Omental fat pad (tissue), 4 donors: ENCODE measurements around the gene MCC. TPM values are rescaled to one million over a fixed set of nuclear protein-coding genes. Genes with fewer than 3 reads are reported as not detected.

Source experiments
- ATAC-seq: fragments of 150-250 bp; one replicate; pipeline ENCODE4 v1.9.1; 2016; ENCODE audit warnings: mild to moderate bottlenecking, moderate library complexity; ENCODE audit not compliant: low FRiP score
- DNase-seq: peaks from one replicate; pipeline ENCODE4 v3.0.0-alpha.2; 2019; ENCODE audit warnings: low spot score
- CTCF ChIP-seq, 3 donors: fragments of 450-650 bp; IDR thresholded peaks; one replicate each; pipeline ENCODE4 v1.5.1; 2016 to 2017; ENCODE audit warnings: antibody characterized with exemption in 3 of 3, mild to moderate bottlenecking in 3 of 3, moderate library complexity in 2 of 3
- total RNA-seq, 4 donors: library from RNA; depleted of rRNA; stranded (reverse); fragments of >200 nt; gene quantifications; one replicate each; pipeline ENCODE4 v1.1.0, GENCODE V29; 2016

MCC gene
- total RNA-seq, 4 donors from 2014 or later: 32.8 to 56.3 (median 44.4) TPM

DNA sequence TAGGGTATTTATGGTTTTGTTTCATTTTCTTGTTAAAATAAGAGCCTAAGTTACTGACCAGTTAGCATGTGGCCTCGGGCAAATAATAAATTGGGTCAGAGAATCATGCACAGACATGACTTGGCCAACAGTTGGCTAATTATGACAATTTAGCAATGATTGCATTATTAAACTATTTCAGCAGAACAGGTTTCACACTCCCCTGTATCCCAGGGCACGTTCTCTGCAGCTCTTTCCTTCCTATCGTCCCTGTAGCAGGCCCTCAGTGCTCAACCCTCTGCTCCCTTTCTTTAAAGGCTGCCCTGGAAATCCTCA lies 221.4 kb downstream of the MCC start:
- no peak for DNase-seq
- no peak for ATAC-seq
- no peak for TF ChIP-seq CTCF (IDR thresholded peaks at IDR 0.05)

- DNase-seq (no peak), ATAC-seq (peak; percentile 42)
- TF ChIP-seq CTCF (IDR thresholded peaks at IDR 0.05): no peak
Observed at GRCh38 chr5:113266227-113266912, 221.9 kb downstream of the MCC start.

DNA sequence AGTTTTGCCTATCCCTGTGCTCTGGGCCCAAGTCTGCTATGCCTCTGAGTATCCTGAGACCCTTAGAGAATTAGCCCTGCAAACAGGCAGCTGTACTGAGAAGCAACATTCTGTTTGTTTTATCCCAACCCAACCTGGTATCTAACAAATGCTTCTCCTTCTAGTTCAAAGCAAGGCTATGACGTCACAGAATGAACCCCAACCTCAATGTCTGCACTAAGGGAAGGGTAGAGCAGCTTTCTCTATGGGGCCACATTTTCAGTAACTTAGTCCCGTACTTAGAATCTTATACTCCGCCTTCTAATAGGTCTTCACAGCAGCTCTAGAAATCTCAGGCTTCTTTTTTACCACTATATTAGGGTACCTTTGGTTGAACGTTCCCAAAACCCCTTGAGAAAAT lies 223.1 kb downstream of the MCC start:
- no peak for ATAC-seq
- no peak for TF ChIP-seq CTCF (IDR thresholded peaks at IDR 0.05)
- no peak for DNase-seq

DNA sequence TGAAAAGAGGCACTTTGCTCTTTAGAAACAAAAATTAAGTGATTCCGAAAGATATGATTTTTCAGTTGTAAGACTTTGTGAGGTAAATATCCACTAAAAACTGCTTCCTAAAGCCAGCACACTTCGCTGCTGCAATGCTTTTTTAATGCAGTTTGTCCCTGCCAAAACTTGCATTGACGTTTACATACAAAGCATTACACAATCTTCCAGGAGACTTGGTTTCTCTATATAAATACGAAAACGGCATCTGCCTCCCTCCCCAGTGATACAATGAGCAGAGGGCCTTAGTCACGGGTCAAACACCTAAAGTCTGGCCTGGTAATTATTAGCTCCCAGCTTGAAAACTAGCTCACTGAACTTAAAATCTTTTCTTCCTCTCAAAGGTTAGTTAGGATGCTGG lies 224.2 kb downstream of the MCC start:
- DNase-seq: no peak
- TF ChIP-seq CTCF (IDR thresholded peaks at IDR 0.05): no peak
- no peak for ATAC-seq

DNA sequence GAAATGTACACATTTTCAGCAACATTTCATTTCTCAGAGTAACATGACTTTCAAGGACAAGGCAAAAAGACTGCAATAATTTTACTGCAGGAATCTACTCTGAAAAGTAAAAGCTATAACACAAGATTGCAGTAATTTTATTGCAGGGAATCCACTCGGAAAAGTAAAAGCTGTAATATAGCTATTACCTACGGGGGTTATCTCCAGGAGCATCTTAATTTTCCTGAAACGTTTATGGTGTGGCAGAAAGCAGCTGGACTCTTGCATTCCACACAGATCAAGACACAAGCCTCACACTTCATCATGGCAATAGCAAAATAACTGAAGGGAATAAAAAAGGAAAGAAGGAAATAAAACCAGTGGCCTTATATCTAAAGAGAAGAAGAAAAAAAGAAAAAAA lies 224.7 kb downstream of the MCC start:
- ATAC-seq: no peak
- TF ChIP-seq CTCF (IDR thresholded peaks at IDR 0.05): no peak
- DNase-seq: no peak

DNA sequence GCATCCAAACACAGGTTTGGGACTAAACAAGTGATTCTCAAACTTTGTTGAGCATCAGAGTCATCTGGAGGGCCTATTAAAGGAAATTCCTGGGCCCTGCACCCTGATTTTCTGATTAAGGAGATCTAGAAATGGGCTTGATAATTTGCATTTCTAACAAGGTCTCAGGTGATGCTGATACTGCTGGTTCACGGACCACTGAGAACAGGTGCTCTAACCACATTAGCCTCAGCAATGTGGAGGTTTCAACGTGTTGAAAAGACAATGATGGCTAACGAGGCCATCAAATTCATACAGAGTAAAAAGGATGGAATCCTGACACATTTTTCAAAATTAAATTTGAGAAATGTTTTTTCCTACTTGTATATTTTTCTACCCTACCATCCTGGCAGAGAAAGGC lies 225.6 kb downstream of the MCC start:
- ATAC-seq (no peak), DNase-seq (no peak)
- TF ChIP-seq CTCF (IDR thresholded peaks at IDR 0.05): no peak

GRCh38 chr5:113259034-113259433 lies 229.2 kb downstream of the MCC start:
- no peak for TF ChIP-seq CTCF (IDR thresholded peaks at IDR 0.05)
- ATAC-seq (no peak), DNase-seq (no peak)
